NCI-H2171 (cell line): Measurements from ENCODE around the gene BCL11B.

Experiments used
- DNase-seq: peaks from one replicate; lab custom pipeline; 2025; lab: John Stamatoyannopoulos, UW

The BCL11B gene

GRCh38 chr14:99159341-99160340 is 112.4 kb downstream of the BCL11B start:
- DNase-seq, result no peak

DNA sequence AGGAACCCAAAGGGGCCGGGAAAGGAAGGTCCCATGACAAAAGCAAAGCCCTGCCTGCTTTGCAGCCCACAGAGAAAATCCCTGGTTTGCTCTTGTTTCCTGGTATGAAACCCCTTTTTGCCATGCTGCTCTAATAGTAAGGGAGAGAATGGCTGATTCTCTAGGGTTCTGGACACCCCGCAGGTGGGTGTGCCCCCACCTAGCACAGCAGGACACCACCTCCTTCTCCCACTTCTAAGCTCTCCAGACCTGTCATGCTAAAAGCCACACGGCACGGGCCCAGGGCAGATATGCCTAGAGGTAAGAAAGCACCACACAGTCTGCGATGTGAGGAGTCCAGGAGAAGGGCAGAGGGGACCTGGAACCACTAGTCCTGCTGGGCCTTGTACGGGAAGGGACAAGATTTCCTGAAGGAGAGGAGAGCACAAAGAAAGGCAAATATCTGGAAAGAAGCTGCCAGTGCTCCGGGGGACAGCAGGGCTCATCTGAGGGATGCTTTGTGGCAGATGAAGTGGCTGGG is 113.3 kb downstream of the BCL11B start:
- DNase-seq, result no peak

- no peak for DNase-seq
Measured at GRCh38 chr14:99158150-99158549, 113.8 kb downstream of the BCL11B start.

- DNase-seq, result no peak
Measured at GRCh38 chr14:99157676-99158075, 114.3 kb downstream of the BCL11B start.

- DNase-seq, result no peak
Measured at GRCh38 chr14:99157246-99157645, 114.8 kb downstream of the BCL11B start.

GRCh38 chr14:99156814-99157213 is 115.2 kb downstream of the BCL11B start:
- no peak for DNase-seq

DNA sequence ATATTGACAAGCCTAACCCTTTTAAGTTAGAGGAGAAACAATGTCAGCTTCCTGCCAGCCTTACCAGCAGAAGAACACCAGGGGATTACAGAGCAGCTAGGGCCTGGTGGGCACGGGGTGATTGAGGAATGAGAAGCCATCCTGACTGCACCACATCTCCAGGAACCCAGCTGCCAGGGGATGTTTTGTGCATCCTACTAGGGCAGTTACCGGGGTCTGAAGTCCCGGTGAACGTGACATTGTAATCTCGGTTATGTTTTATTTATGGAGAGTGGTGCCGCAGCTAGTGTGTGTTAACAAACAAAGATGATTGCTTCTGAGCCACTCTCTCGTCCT is 115.9 kb downstream of the BCL11B start:
- DNase-seq, result no peak

GRCh38 chr14:99155173-99156089 is 116.6 kb downstream of the BCL11B start:
- no peak for DNase-seq

DNA sequence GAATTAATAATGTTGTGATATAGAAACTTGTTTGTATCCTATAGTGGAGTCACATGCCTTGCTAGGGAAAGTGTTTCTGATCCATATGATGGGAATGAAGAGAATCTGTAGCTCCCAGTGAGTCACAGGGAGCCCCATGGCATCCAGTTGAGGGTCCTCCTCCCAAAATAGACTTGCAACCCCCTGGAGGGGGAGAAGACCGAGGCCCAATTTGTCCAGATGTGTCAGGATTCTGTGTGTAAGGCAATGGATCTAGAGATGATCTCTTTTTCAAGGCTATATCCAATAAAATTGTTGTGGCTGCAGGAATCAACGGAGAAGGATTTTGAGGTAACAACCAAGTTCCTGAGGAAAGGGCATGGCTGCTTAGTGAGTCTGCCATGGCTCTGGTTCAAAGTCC is 121.8 kb downstream of the BCL11B start:
- DNase-seq, result no peak

GRCh38 chr14:99148861-99149610 is 123.0 kb downstream of the BCL11B start:
- no peak for DNase-seq

DNA sequence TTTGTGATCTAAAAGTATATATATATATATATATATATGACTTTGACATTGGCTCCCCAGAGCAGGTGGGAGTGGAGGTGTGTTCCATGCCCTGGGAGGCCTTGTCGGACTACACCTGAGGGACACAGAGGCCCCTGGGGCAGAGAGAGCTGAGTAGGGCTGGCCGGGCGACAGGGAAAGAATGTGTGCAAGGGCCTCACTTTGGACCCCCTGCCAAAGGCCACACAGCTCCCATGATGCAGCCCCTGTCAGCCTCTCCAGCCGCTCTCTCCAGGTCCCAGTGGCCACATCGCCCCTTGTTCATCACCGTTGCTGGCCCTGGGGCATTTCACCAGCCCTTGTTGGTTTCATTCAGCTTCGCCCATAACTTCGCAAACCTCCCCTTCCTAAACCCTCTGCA is 123.9 kb downstream of the BCL11B start:
- DNase-seq, result no peak

- no peak for DNase-seq
Measured at GRCh38 chr14:99147366-99147740, 124.6 kb downstream of the BCL11B start.

DNA sequence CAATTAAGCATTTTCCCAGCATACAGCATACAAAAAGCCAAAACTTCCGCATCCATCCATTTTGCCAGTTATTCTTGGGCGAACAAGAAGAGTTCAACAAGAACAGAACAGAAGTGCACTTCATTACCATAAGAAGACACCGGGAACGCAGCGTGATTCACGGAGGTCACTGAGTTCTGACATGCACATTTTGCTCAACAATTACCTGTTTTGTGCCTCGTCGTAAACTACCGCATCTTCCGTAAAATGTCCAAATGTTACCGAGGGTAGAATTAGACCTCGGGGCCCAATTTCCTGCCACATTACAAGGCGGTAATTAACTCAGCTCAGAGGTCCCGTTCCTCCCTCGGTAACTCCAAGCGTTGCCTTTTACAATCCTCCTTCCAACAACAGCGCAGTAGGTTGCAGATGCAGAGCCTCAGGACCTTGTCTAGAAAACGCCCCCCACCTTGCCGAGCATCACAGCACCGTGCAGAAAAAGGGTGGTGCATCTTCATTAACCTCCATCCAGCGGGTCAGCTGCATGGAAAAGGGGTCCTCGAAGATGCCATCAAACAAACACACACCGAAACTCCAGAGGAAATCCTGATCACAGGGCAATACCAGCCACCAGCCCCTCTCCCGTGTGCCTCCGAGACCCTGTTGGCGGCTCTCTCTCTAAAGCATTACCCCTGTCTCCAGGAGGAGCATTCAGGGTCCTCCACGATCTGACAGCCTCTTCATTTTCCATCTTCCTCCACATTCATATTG is 125.2 kb downstream of the BCL11B start:
- no peak for DNase-seq

GRCh38 chr14:99145307-99145706 is 126.7 kb downstream of the BCL11B start:
- DNase-seq, result no peak

- peak; percentile 72 for DNase-seq
Measured at GRCh38 chr14:99143793-99144192, 128.2 kb downstream of the BCL11B start.

GRCh38 chr14:99143126-99143525 is 128.9 kb downstream of the BCL11B start:
- no peak for DNase-seq

DNA sequence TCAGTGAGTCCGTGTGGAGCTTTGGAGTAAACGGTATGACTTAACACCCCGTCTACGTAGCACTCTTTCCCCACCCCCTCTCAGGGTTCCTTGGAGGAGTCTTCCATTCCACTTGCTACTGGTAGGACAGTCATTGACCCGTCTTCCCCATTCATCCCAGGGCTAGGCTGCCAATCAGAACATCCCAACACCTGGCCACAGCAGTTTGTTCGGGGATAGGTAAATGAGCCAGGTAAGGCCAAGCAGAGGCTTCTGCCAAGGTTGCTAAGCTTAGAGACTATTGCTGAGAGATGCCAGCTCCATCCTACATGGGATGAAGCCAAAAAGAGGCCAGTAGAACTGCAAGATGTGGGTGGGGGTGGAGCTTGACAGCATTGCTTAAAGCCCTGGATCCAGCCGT is 130.8 kb downstream of the BCL11B start:
- DNase-seq, result no peak

DNA sequence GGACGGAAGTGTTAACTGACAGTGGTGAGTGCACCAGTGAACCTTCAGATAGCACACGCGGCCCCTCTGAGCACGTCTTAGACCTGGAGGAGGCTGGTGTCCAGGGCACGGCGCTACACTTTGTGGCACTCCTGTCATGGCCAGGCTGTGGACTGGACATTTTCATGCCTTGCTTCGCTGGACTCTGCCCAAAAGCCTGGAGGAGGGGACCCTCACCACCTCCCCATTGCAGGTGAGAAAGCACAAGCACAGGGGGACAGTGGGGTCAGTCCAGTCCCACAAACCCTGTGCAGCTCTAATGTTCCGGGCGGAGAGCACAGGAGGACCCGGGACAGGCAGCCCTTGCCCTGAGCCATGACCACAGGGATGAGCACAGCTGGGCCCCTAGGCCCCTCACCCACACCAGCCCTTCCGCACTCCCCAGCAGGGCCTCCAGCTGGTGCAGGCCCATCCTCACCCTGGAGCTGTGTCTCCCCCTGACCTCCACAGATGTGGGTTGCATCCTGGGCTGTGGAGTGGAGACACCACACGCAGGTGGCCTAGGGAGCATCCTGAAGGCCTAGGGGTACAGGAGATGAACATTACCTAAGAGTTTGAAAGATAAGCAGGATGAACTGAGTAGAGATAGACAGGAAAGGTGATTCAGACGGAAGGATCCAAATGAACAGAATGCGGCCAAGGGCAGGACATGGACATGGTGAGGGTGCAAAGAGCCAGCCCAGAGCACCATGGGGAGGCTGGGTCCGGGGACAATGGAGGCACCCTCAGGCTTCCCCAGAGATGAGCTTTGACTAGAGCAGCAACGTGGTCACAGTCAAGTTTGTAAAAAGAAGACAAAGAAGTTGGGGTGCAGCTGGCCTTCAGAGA is 132.8 kb downstream of the BCL11B start:
- DNase-seq, result no peak

DNA sequence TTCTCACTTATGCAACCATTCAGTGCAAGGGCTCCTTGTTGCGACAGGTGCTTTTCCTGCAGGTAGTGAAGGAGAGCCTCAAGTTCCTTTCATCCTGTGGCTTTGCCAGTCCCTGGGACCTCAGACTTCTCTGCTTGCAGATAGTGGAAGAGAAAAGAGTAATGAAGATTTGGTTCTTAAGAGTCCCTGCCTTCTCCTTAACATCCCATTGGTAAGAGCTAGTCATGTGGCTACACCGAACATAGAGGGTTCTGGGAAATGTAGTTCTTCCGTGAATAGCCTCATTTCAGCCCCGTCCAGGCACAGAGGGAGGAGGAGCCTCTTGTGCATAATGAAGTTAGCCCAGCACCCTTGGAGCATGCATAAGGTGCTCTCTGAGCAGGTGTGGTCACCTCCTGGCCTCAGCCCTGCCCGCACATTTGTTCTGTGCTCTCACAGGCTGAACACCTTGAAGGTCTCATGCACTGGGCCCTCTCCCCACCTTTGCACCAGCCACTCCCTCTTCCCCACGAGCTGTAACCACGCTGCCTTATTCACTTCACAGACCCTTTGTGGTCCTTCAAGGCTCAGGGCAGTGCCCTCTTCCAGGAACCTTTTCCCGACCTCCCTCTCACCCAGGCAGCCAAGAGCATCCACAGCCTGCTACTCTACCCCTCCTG is 134.0 kb downstream of the BCL11B start:
- no peak for DNase-seq
